Nasal cavity respiratory epithelium epithelial cell of viscerocranial mucosa (primary cell): ENCODE data around the gene NR2C1. TPM values are rescaled to one million over a fixed set of nuclear protein-coding genes. Genes with fewer than 3 reads are reported as not detected.

Experiments
- total RNA-seq: library from RNA; depleted of rRNA; stranded (reverse); fragments of >200 nt; gene quantifications from 2 replicates; pipeline ENCODE4 v1.2.3, GENCODE V29; 2014

Gene NR2C1
- total RNA-seq, result 17.8 and 33.5 TPM in 2 replicates

DNA sequence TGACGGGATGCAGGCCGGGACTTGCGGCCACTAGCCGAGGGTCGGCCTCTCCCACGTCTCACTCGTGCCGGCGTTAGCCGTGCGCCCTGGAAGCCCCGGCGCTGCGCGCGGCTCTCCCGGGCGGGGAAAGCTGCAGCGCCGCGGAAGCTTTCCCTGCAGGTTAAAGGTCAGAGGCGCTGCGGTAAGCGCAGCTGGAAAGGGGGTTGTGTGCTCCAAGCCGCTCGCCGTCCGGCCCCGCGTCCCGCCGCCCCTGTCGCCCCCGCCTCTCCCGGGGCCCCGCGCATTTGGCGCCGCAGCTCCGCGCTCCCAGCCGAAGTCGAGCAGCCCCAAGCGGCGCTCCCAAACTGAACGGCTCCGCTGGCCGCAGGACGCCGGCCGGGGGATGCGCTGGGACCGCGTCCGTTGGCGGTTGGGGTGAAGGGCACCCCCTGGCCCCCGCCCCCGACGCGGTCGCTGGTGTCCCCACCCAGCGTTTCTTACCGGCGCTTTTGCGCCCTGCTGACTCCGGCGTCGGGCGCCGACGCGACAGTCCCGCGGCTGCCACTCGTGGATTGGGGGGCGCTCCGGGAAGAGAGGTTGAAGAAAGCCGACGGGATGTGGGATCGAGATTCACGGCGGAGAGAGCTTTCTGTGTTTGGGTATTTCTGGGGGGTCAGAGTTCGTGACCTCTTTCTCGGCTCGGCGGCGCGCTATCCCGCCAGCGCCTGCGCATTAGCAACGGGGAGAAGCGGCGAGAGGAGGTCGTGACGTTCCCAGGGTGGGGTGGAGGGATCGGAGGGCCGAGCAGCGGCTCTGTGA lies at the start of gene NR2C1:
Gene NR2C1, minus strand, starts transcription at position 719 of the 798 bp plus-strand sequence. CDS start 6,234 bp downstream, outside the sequence.

DNA sequence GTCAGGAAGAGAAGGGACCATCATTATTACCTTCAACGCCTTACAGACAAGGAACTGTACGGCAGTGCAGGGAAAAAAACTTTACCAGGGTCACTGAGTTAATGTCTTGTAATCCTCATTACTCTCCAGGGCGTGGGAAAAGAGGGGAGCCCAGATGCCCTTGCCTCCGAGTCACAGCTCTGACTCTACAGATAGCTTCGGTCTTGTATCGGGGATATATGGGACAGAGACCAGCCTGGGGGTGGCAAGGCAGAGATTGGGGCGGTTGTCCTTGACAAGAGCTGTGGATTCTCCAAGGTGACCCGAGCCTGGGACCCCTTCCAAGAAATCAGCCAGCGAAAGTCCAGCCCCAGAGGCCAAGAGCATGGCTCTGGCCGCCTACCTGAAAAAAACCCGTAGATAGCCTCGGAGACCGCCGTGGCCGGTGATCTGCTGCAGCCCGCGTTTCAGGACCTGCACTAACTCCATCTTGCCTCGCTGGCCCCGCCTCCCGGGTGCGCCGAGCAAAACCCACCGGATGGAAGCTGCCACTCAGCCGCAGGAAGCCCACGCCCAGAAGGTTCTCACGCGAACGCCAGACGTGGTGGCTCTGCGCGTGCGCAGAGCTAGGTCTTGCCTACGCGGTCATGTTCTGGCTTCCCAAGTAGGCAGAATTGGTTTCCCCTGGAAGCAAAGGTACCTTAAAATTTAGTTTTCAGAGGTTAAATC lies 70.1 kb downstream of the NR2C1 start, which contains the start of gene NDUFA12:
Gene NDUFA12, minus strand, starts transcription at position 485 of the 708 bp plus-strand sequence. Its CDS starts 17 bp downstream, at position 468.

Other genes with a start within 250 kb of the NR2C1 start
- gene NDUFA12, start 69.9 kb downstream of the NR2C1 start, total RNA-seq, result 81.2 and 106 TPM in 2 replicates
- 29.4 and 47.3 TPM in 2 replicates for gene FGD6, start 143.8 kb upstream of the NR2C1 start, total RNA-seq
- 77.6 and 103 TPM in 2 replicates for gene VEZT, start 144.2 kb upstream of the NR2C1 start, total RNA-seq